HEK293 (cell line): ENCODE data around the gene OST4.
A peak's percentile ranks its signal among the peaks of the same experiment; 100 is the strongest.

ENCODE experiments used
- CTCF ChIA-PET: fragments of 350-600 bp; formaldehyde crosslinking; extraction: SDS; loops from one replicate; lab custom pipeline; 2021; ENCODE audit warnings: antibody characterized with exemption; lab: Yijun Ruan, JAX
- POLR2A ChIA-PET: fragments of 300-600 bp; formaldehyde crosslinking; extraction: SDS; loops from one replicate; lab custom pipeline; 2020; ENCODE audit warnings: antibody characterized with exemption, inconsistent platforms; lab: Yijun Ruan, JAX
- H3K27ac ChIP-seq: fragments of 200-500 bp; sonication (Bioruptor generic); 2 replicates; pipeline ENCODE4 v1.5.1; 2014; ENCODE audit warnings: low read depth, low read length, control low read depth, inconsistent platforms; ENCODE audit errors: extremely low read depth
- H3K36me3 ChIP-seq, 2 experiments: fragments of 200-500 bp in 1 of 2; sonication (Bioruptor generic) in 1 of 2; 1 replicate in 1 of 2; 2 replicates in 1 of 2; pipeline ENCODE4 v1.5.1; 2014 to 2017; ENCODE audit warnings: inconsistent platforms in 2 of 2, low read length in 2 of 2; ENCODE audit not compliant: control insufficient read depth in 2 of 2, insufficient read depth in 1 of 2
- H3K4me1 ChIP-seq: fragments of 200-500 bp; sonication (Bioruptor generic); 2 replicates; pipeline ENCODE4 v1.5.1; 2014; ENCODE audit warnings: mild to moderate bottlenecking, low read length, inconsistent platforms; ENCODE audit not compliant: control insufficient read depth, insufficient read depth
- H3K4me3 ChIP-seq: 2 replicates; pipeline ENCODE4 v1.5.1; 2011; ENCODE audit warnings: low read depth, mild to moderate bottlenecking, control low read depth, low read length, moderate library complexity
- H3K9me3 ChIP-seq: fragments of 200-500 bp; sonication (Bioruptor generic); 2 replicates; pipeline ENCODE4 v1.5.1; 2014; ENCODE audit warnings: low read depth, low read length, inconsistent platforms; ENCODE audit not compliant: control insufficient read depth, insufficient read depth
- BCL6B ChIP-seq: fragments of 450-650 bp; formaldehyde crosslinking; IDR thresholded peaks from 2 replicates; pipeline ENCODE4 v1.5.1; 2017; ENCODE audit warnings: missing biosample characterization, missing genetic modification characterization
- GLIS1 ChIP-seq: fragments of 450-650 bp; formaldehyde crosslinking; IDR thresholded peaks from 2 replicates; pipeline ENCODE4 v1.5.1; 2016; ENCODE audit warnings: missing biosample characterization, missing genetic modification characterization
- GLIS2 ChIP-seq: fragments of 450-650 bp; formaldehyde crosslinking; IDR thresholded peaks from 2 replicates; pipeline ENCODE4 v1.5.1; 2016; ENCODE audit warnings: missing biosample characterization, missing genetic modification characterization
- HOXC10 ChIP-seq: sonication (generic); formaldehyde crosslinking; IDR thresholded peaks from 2 replicates; pipeline ENCODE4 v1.8.1; 2023; ENCODE audit warnings: mild to moderate bottlenecking, missing genetic modification reagents
- KLF1 ChIP-seq: fragments of 450-650 bp; formaldehyde crosslinking; IDR thresholded peaks from 2 replicates; pipeline ENCODE4 v1.5.1; 2016; ENCODE audit warnings: missing biosample characterization, missing genetic modification characterization
- MZF1 ChIP-seq: fragments of 450-650 bp; formaldehyde crosslinking; IDR thresholded peaks from 2 replicates; pipeline ENCODE4 v1.5.1; 2017; ENCODE audit warnings: missing biosample characterization, missing genetic modification characterization, borderline replicate concordance
- PRDM10 ChIP-seq: fragments of 450-650 bp; formaldehyde crosslinking; IDR thresholded peaks from 2 replicates; pipeline ENCODE4 v1.5.1; 2016; ENCODE audit warnings: missing biosample characterization, missing genetic modification characterization
- SP2 ChIP-seq: fragments of 450-650 bp; formaldehyde crosslinking; IDR thresholded peaks from 2 replicates; pipeline ENCODE4 v1.5.1; 2016; ENCODE audit warnings: missing biosample characterization, missing genetic modification characterization
- ZNF211 ChIP-seq: fragments of 450-650 bp; formaldehyde crosslinking; IDR thresholded peaks from 2 replicates; pipeline ENCODE4 v1.5.1; 2016; ENCODE audit warnings: low read depth, missing biosample characterization, missing genetic modification characterization
- ZNF48 ChIP-seq: fragments of 450-650 bp; formaldehyde crosslinking; IDR thresholded peaks from 2 replicates; pipeline ENCODE4 v1.5.1; 2016; ENCODE audit warnings: missing biosample characterization, missing genetic modification characterization
- ZNF510 ChIP-seq: fragments of 450-650 bp; formaldehyde crosslinking; IDR thresholded peaks from 2 replicates; pipeline ENCODE4 v1.5.1; 2018; ENCODE audit warnings: mild to moderate bottlenecking, missing genetic modification characterization, missing biosample characterization; ENCODE audit not compliant: insufficient replicate concordance
- ZNF513 ChIP-seq: fragments of 450-650 bp; IDR thresholded peaks from 2 replicates; pipeline ENCODE4 v1.5.1; 2018; ENCODE audit warnings: missing biosample characterization, missing genetic modification characterization
- ZNF544 ChIP-seq: fragments of 450-650 bp; formaldehyde crosslinking; IDR thresholded peaks from 2 replicates; pipeline ENCODE4 v1.5.0; 2017; ENCODE audit warnings: missing biosample characterization, missing genetic modification characterization
- ZNF548 ChIP-seq: fragments of 450-650 bp; formaldehyde crosslinking; IDR thresholded peaks from 2 replicates; pipeline ENCODE4 v1.5.1; 2016; ENCODE audit warnings: missing biosample characterization, missing genetic modification characterization
- ZNF560 ChIP-seq: fragments of 450-650 bp; formaldehyde crosslinking; IDR thresholded peaks from 2 replicates; pipeline ENCODE4 v1.5.1; 2017; ENCODE audit warnings: missing biosample characterization, missing genetic modification characterization, borderline replicate concordance
- ZNF621 ChIP-seq: fragments of 450-650 bp; formaldehyde crosslinking; IDR thresholded peaks from 2 replicates; pipeline ENCODE4 v1.5.1; 2017; ENCODE audit warnings: missing biosample characterization, missing genetic modification characterization
- ZNF670 ChIP-seq: fragments of 450-650 bp; formaldehyde crosslinking; IDR thresholded peaks from 2 replicates; pipeline ENCODE4 v1.5.1; 2016; ENCODE audit warnings: missing biosample characterization, missing genetic modification characterization, low read depth
- ZNF792 ChIP-seq: fragments of 450-650 bp; formaldehyde crosslinking; IDR thresholded peaks from 2 replicates; pipeline ENCODE4 v1.5.1; 2016; ENCODE audit warnings: missing biosample characterization, missing genetic modification characterization

OST4 gene

DNA sequence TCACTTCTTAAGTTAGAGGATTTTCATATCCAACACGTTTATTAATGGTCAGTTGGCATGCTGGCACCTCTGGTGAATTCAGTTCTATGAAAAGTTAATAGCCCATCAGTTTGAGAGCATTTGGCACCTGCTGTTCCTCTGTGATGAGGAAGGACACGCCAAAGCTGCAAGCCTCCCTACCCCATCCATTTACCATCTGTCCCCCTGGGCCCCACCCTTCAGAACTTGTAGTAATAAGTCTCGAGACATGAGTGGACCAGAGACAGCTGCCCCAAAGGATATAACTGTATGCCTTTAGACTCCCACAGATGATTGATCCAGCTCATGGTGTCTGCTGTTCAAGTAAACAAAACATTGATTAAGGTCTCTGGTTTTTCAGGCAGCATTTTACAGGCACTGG, 6.3 kb downstream of the OST4 start:
- no peaks in the 10 kb centered on the region for H3K9me3 ChIP-seq
- TF ChIP-seq GLIS1 (tag by site-specific recombination) = no peak
- no peak for TF ChIP-seq ZNF544 (tag by site-specific recombination)
- no peak for TF ChIP-seq ZNF48 (tag by site-specific recombination)
- no peak for TF ChIP-seq ZNF548 (tag by site-specific recombination)
- no peak for TF ChIP-seq GLIS2 (tag by site-specific recombination)
- TF ChIP-seq ZNF510 (tag by site-specific recombination) = no peak
- TF ChIP-seq KLF1 (tag by site-specific recombination) = no peak
- no peak for TF ChIP-seq BCL6B
- TF ChIP-seq ZNF670 = no peak
- no peak for TF ChIP-seq ZNF211
- no peak for TF ChIP-seq HOXC10 (CRISPR knock-in tag)
- TF ChIP-seq ZNF621 = no peak
- TF ChIP-seq ZNF560 = no peak
- TF ChIP-seq MZF1 (tag by site-specific recombination) = no peak
- TF ChIP-seq ZNF513 (tag by site-specific recombination) = no peak
- TF ChIP-seq SP2 (tag by site-specific recombination) = no peak
- TF ChIP-seq, all 188 proteins: peak for 0
- H3K4me1 ChIP-seq = 0 out of 2 replicates have a peak, but pooled peaks cover under 1% of the 10 kb centered on the region
- POLR2A ChIA-PET = interaction anchor here (0.7 to 6.5 kb wide), 4 partner anchors 10 to 33 kb away, joined by 3 to 31 read pairs (median 10); partner anchors contain the start of gene AGBL5
- H3K27ac ChIP-seq = no peak overlapping the region
- H3K4me3 ChIP-seq = no peak overlapping the region
- peaks cover 0 to 74% of the 10 kb centered on the region in 2 experiments for H3K36me3 ChIP-seq
- CTCF ChIA-PET = interaction anchor here (0.7 kb wide), 1 partner anchor 1688 kb away, joined by 3 read pairs; no protein-coding TSS in a partner anchor

GRCh38 chr2:27060323-27060722, 11.1 kb downstream of the OST4 start:
- CTCF ChIA-PET = interaction anchor here (0.6 to 1.3 kb wide), 2 partner anchors 20 to 207 kb away, joined by 3 to 5 read pairs; no protein-coding TSS in a partner anchor
- Histone ChIP-seq H3K36me3 (peaks cover 8 to 81% of the 10 kb centered on the region in 2 experiments), H3K27ac (no peak overlapping the region)

More at GRCh38 chr2:27060323-27060722, 11.1 kb downstream of the OST4 start:
- no peak overlapping the region for H3K4me3 ChIP-seq
- no peaks in the 10 kb centered on the region for H3K9me3 ChIP-seq
- POLR2A ChIA-PET = interaction anchor here (0.6 to 3.6 kb wide), 7 partner anchors 8 to 200 kb away, joined by 3 to 22 read pairs (median 4); partner anchors contain the start of genes AGBL5 and OST4
- TF ChIP-seq PRDM10 (tag by site-specific recombination) (peak; percentile 70), ZNF792 (tag by site-specific recombination) (no peak)
- no peaks in the 10 kb centered on the region for H3K4me1 ChIP-seq
